Measurements from ENCODE around the gene KRT71. TPM values are rescaled to one million over a fixed set of nuclear protein-coding genes. Genes with fewer than 3 reads are reported as not detected.

KRT71 gene
- total RNA-seq, 3 donors from 2014 or later, result 0.16 TPM; not detected in 2

DNA sequence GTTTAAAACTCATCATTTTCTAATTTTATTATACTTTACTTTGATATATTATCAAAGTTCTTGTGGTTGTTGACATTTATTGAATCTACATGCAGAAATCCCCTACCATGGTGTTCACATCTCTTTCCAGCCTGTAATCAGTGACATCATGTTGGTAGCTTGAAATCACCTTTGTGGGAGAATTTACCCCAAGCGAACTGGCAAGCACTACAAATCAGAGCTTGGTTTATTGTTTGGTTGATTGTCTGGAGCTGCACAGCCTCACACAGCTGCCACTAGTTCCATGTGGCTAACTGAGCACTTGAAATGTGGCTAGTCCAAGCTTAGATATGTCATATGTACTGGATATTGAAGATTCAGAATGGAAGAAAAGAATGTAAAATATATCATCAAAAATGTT is 17.4 kb downstream of the KRT71 start:
- intact Hi-C loops (cut with DNase I; ENCODE audit: low total_unique reads), result no loop called here
- no peak for DNase-seq (ENCODE audit: low spot score in 2 of 2)
- no peaks in the 10 kb centered on the region for H3K36me3 ChIP-seq
- H3K4me3 ChIP-seq, result no peak overlapping the region
- no peak for TF ChIP-seq POLR2AphosphoS5 (IDR thresholded peaks at IDR 0.05)
- TF ChIP-seq, protein P1, sequence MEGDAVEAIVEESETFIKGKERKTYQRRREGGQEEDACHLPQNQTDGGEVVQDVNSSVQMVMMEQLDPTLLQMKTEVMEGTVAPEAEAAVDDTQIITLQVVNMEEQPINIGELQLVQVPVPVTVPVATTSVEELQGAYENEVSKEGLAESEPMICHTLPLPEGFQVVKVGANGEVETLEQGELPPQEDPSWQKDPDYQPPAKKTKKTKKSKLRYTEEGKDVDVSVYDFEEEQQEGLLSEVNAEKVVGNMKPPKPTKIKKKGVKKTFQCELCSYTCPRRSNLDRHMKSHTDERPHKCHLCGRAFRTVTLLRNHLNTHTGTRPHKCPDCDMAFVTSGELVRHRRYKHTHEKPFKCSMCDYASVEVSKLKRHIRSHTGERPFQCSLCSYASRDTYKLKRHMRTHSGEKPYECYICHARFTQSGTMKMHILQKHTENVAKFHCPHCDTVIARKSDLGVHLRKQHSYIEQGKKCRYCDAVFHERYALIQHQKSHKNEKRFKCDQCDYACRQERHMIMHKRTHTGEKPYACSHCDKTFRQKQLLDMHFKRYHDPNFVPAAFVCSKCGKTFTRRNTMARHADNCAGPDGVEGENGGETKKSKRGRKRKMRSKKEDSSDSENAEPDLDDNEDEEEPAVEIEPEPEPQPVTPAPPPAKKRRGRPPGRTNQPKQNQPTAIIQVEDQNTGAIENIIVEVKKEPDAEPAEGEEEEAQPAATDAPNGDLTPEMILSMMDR (IDR thresholded peaks at IDR 0.05), result no peak
- no peak for TF ChIP-seq POLR2A (IDR thresholded peaks at IDR 0.05)
- no peak overlapping the region for H3K27ac ChIP-seq
- H3K4me1 ChIP-seq, result no peaks in the 10 kb centered on the region
- H3K9me3 ChIP-seq, result no peaks in the 10 kb centered on the region
- no peaks in the 10 kb centered on the region for H3K27me3 ChIP-seq

DNA sequence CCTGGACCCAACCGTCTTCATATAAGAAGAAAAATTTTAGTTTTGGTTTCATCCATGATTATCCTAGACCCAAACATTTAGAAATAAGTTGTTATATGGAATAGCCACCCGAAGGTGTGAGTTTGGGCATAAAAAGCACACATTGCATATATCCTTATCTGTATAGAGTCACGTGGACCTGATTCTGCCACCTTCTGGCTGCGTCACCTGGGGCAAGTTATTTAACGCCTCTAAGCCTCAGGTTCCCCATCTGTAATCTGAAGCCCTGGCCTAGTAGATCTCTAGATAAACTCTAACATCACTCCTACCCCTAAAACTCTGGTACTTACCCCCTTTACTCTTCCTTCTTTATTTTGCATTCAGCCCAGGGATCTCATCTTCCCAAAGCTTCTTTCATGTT is 18.5 kb downstream of the KRT71 start:
- Histone ChIP-seq H3K27ac (no peak overlapping the region), H3K4me3 (no peak overlapping the region), H3K27me3 (no peaks in the 10 kb centered on the region), H3K9me3 (no peaks in the 10 kb centered on the region), H3K36me3 (no peaks in the 10 kb centered on the region), H3K4me1 (no peaks in the 10 kb centered on the region)
- TF ChIP-seq, protein P1 (IDR thresholded peaks at IDR 0.05), result no peak
- TF ChIP-seq POLR2A (IDR thresholded peaks at IDR 0.05), result no peak
- TF ChIP-seq POLR2AphosphoS5 (IDR thresholded peaks at IDR 0.05), result no peak
- intact Hi-C loops (cut with DNase I; ENCODE audit: low total_unique reads), result no loop called here
- no peak for DNase-seq (ENCODE audit: low spot score in 2 of 2)

DNA sequence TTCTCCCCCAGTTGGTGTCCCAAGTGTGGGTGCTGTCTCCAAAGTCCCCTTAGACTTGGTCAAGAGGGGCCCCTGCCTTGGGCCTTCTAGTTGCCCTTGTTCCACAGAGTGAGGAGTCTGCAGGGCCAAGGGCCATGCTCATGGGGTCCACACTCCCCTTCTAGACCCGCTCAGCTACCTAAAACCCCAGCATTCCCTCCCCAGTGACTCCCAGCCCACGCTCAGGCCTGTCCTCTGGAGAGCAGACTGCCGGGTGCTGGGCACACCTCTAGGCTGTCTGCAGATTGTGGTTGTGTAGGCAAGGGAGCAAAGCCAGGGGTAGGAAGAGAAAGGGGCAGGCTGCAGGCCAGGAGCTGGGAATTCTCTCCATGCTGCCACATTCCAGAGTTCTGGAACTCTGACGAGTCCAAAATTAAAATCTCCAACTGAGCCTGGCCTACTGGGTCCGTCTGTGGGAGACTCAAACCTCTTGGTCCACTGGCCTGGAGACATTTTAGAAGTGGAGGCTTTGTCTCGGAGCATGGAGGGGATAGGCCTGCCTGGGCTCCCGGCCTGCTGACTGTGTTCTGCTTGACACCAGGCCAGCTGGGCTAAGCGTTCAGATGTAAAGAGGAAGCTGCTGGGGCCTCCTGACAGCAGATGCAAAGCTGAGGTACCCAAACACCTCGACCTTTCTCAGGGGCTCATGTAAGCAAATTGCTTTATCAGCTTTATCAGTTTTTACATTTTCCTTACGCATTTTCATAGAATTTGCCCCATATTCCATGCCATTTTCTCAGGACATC is 19.1 kb downstream of the KRT71 start:
- TF ChIP-seq POLR2AphosphoS5 (IDR thresholded peaks at IDR 0.05), result no peak
- TF ChIP-seq, protein P1 (IDR thresholded peaks at IDR 0.05), result no peak
- no peak for TF ChIP-seq POLR2A (IDR thresholded peaks at IDR 0.05)
- DNase-seq (ENCODE audit: low spot score in 2 of 2), result peak in 1 of 2 donors; percentile 36

DNA sequence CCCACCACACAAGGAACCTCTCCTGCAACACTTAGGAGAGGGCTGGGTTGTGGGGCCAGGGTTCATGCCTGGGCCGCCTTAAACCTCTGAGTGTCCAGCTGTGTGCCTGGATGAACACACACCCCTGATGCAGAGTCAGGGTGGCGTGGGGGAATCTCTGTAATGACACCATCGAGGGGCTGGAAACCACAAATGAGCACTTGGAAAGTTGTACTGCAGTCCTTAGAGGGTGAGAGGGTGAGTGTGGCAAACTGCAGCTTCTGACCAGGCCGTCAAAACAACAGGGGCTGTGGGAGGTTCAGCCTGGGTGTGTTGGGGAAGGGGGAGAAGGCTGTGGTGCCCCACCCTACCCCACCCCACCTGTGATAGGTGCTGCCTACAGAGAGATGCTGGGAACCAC is 20.3 kb downstream of the KRT71 start:
- Histone ChIP-seq H3K27me3 (no peaks in the 10 kb centered on the region), H3K9me3 (no peaks in the 10 kb centered on the region), H3K4me1 (peaks cover 0 to 5% of the 10 kb centered on the region in 2 donors), H3K4me3 (no peak overlapping the region), H3K27ac (no peak overlapping the region), H3K36me3 (no peaks in the 10 kb centered on the region)
- peak in 1 of 2 donors; percentile 38 for DNase-seq (ENCODE audit: low spot score in 2 of 2)
- TF ChIP-seq POLR2AphosphoS5 (IDR thresholded peaks at IDR 0.05) (no peak), POLR2A (IDR thresholded peaks at IDR 0.05) (no peak)
- TF ChIP-seq, protein P1 (IDR thresholded peaks at IDR 0.05), result no peak
- intact Hi-C loops (cut with DNase I; ENCODE audit: low total_unique reads), result no loop called here

More for the DNA sequence above, 19.1 kb downstream of the KRT71 start:
- Histone ChIP-seq H3K4me1 (peaks cover 0 to 3% of the 10 kb centered on the region in 2 donors), H3K36me3 (no peaks in the 10 kb centered on the region), H3K4me3 (no peak overlapping the region), H3K27ac (peak overlapping the region; percentile 52 to 54), H3K27me3 (no peaks in the 10 kb centered on the region), H3K9me3 (no peaks in the 10 kb centered on the region)
- intact Hi-C loops (cut with DNase I; ENCODE audit: low total_unique reads), result no loop called here

DNA sequence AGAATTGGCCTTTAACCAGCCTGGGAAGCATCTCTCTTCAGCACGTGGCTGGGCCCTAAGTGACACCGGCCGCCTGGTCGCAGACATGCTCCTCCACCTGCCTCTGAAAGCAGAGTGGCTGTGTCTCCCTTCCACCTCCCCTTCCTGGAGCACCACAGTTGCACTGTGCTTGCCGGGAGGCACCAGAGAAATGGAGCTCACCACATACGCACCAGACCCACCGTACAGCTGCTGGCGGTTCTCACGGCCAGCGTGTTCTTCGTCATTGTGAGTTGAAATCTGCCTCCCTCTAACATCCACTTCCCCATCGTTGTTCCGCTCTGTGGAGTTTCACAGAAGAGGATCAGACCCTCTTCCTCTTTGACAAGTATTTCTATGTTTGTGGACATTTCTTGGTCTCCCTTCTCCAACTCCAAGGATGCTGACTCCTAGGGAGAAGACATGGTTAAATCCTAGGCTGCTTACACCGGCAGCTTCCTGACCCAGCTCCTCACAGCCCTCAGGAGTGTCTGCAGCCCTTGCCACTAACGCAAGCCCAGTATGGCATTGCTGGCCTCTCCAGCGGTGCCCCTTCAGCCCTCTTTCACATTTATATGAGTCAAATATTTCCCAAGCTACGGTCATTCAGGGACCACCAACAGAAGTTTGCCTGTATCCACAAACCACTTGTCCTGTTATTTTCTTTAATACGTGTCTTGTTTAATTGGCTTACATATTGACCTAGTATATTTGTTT is 21.2 kb downstream of the KRT71 start:
- H3K36me3 ChIP-seq, result no peaks in the 10 kb centered on the region
- no peak for DNase-seq (ENCODE audit: low spot score in 2 of 2)
- H3K27ac ChIP-seq, result no peak overlapping the region
- H3K4me1 ChIP-seq, result peaks cover 0 to 5% of the 10 kb centered on the region in 2 donors
- H3K27me3 ChIP-seq, result no peaks in the 10 kb centered on the region
- no peak overlapping the region for H3K4me3 ChIP-seq
- TF ChIP-seq POLR2A (IDR thresholded peaks at IDR 0.05), result no peak
- TF ChIP-seq POLR2AphosphoS5 (IDR thresholded peaks at IDR 0.05), result no peak
- TF ChIP-seq, protein P1 (IDR thresholded peaks at IDR 0.05), result no peak
- intact Hi-C loops (cut with DNase I; ENCODE audit: low total_unique reads), result no loop called here
- H3K9me3 ChIP-seq, result no peaks in the 10 kb centered on the region
